ENCODE data around the gene MON1A. TPM values are rescaled to one million over a fixed set of nuclear protein-coding genes. Genes with fewer than 3 reads are reported as not detected.

MON1A gene, protein sequence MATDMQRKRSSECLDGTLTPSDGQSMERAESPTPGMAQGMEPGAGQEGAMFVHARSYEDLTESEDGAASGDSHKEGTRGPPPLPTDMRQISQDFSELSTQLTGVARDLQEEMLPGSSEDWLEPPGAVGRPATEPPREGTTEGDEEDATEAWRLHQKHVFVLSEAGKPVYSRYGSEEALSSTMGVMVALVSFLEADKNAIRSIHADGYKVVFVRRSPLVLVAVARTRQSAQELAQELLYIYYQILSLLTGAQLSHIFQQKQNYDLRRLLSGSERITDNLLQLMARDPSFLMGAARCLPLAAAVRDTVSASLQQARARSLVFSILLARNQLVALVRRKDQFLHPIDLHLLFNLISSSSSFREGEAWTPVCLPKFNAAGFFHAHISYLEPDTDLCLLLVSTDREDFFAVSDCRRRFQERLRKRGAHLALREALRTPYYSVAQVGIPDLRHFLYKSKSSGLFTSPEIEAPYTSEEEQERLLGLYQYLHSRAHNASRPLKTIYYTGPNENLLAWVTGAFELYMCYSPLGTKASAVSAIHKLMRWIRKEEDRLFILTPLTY
- total RNA-seq (2013; cell fraction: nucleolus; rRNA removed), result 4.3 and 4.7 TPM in 2 replicates
- 9.9 TPM in 2 replicates for total RNA-seq (2014; rRNA removed)
- total RNA-seq (2014; rRNA removed; fragmentation: Illumina TruSeq; extraction: Trizol), result 2.6 and 3.5 TPM in 2 replicates
- total RNA-seq (2021), result 9.0 and 10.3 TPM in 2 replicates
- 1.4 TPM for polyA plus RNA-seq (2011; ENCODE audit: low read depth)
- polyA plus RNA-seq (2011; rRNA removed), result 2.1 and 6.2 TPM in 2 replicates
- 9.8 and 14.4 TPM in 2 replicates for polyA plus RNA-seq (2011; cell fraction: cytosol; rRNA removed)
- polyA plus RNA-seq (2011; cell fraction: nucleus; rRNA removed), result 11.7 and 14.4 TPM in 2 replicates
- 3.3 and 4.2 TPM in 2 replicates for polyA plus RNA-seq (2012)
- polyA plus RNA-seq (2014; fragmentation: Illumina TruSeq; extraction: Trizol), result 0.98 and 4.0 TPM in 2 replicates
- polyA plus RNA-seq (2014; fragmentation: Nextera tagmentation; extraction: Ambion mirVana), result 1 to 10 TPM; 1.3 to 2.4 TPM
- 10.3 and 10.8 TPM in 2 replicates for polyA plus RNA-seq (2014; rRNA removed)
- polyA plus RNA-seq (2016; fragmentation: Nextera tagmentation; extraction: Ambion mirVana), result 10 to 100 TPM in 1 of 2 experiments, 1 to 10 TPM in 1; 9.2 to 10.5 TPM
- 4.0 and 5.8 TPM in 2 replicates for polyA minus RNA-seq (2011; rRNA and poly(A)+ RNA removed)
- 3.9 and 5.7 TPM in 2 replicates for polyA minus RNA-seq (2011; cell fraction: cytosol; rRNA and poly(A)+ RNA removed)
- 1.8 and 5.2 TPM in 2 replicates for polyA minus RNA-seq (2011; cell fraction: nucleus; rRNA and poly(A)+ RNA removed)
- Bru-seq, nascent RNA, result percentile 45 among the genes with signal in this experiment
- BruChase-seq, experiment 1, labeled RNA remaining after a 6-hour chase, result percentile 44 among the genes with signal in this experiment
- BruChase-seq, experiment 2, labeled RNA remaining after a 2-hour chase, result percentile 47 among the genes with signal in this experiment
- long read RNA-seq, experiment 1, transcript MON1A-201 (6 exons, 2,370 nt), result major isoform, 13 of 17 reads
- long read RNA-seq, experiment 1, partial matches to known transcripts, result 2 of 17 reads
- long read RNA-seq, experiment 1, other reads (novel, unspliced or antisense), result 1 of 17 reads
- long read RNA-seq, experiment 2, partial matches to known transcripts, result 2 of 5 reads
- long read RNA-seq, experiment 2, other reads (novel, unspliced or antisense), result 1 of 5 reads

- H3K79me2 ChIP-seq (ENCODE audit: control insufficient read depth, insufficient read depth, low read length), result no peaks in the 10 kb centered on the region
- H3K27ac ChIP-seq (ENCODE audit: control insufficient read depth, insufficient read depth), result peak within 1 kb of the TSS; percentile 75
- H4K20me1 ChIP-seq (ENCODE audit: control insufficient read depth, insufficient read depth), result no peaks in the 10 kb centered on the region
- intact Hi-C loops (cut with micrococcal nuclease; ENCODE audit: unreplicated experiment) (no loop called here), in situ Hi-C loops (cut with MboI) (no loop called here)
- no peaks in the 10 kb centered on the region for H3K27me3 ChIP-seq (replicated peaks in 1 of 2; ENCODE audit: control insufficient read depth in 2 of 2, insufficient read depth in 2 of 2, low read length in 1 of 2)
- ChIA-PET SMC1A (ENCODE audit: uncharacterized antibody, unreplicated experiment) (interaction anchor here (0.6 to 1.7 kb wide), 8 partner anchors 11 to 146 kb away, joined by 3 to 8 read pairs (median 3); partner anchors contain the start of gene INKA1), POLR2A (interaction anchor here (0.6 to 3.3 kb wide), 7 partner anchors 11 to 102 kb away, joined by 3 to 38 read pairs (median 4); partner anchors contain the start of gene RBM6), RAD21 (ENCODE audit: unreplicated experiment) (interaction anchor here (0.7 to 2.1 kb wide), 11 partner anchors 11 to 160 kb away, joined by 3 to 11 read pairs (median 4); partner anchors contain the start of genes INKA1, RBM5 and UBA7), CTCF (interaction anchor here (0.6 to 2.6 kb wide), 15 partner anchors 10 to 835 kb away, joined by 3 to 6 read pairs (median 3); partner anchors contain the start of genes RBM6 and USP4)
- DNase-seq (ENCODE audit: low read depth, low spot score), result peak; percentile 40
- no peak for FAIRE-seq
- peak within 1 kb of the TSS; percentile 99 for H2AFZ ChIP-seq (ENCODE audit: control insufficient read depth, low read depth, low read length)
- H3K4me2 ChIP-seq (ENCODE audit: control insufficient read depth, insufficient read depth), result peak within 1 kb of the TSS; percentile 94
- H3K9me3 ChIP-seq (replicated peaks; ENCODE audit: control insufficient read depth, insufficient read depth, low read length), result no peaks in the 10 kb centered on the region
- H3K4me3 ChIP-seq, result peak within 1 kb of the TSS; percentile 76
- H3K4me1 ChIP-seq (ENCODE audit: control insufficient read depth, insufficient read depth, low read length), result no peaks in the 10 kb centered on the region; the same call in 1 of the 2 replicates
- H3K36me3 ChIP-seq (ENCODE audit: control insufficient read depth in 2 of 2, insufficient read depth in 2 of 2, low read length in 1 of 2), result no peaks in the 10 kb centered on the region
- TSS peak; percentile 67 for BruUV-seq (replicated peaks)
- WGBS (ENCODE audit: insufficient coverage, insufficient replicate concordance, low lambda C conversion rate, missing lambda C conversion rate), result 2% methylated on average over 55 of the region's 56 CpGs
- peak; percentile 97 for ATAC-seq
- peak within 1 kb of the TSS; percentile 73 for H3K9ac ChIP-seq (ENCODE audit: control insufficient read depth, insufficient read depth, low read length)
- TF ChIP-seq RUNX3 (IDR thresholded peaks at IDR 0.05; ENCODE audit: low read length), result peak; percentile 50
- TF ChIP-seq NFYB (IDR thresholded peaks at IDR 0.05; ENCODE audit: insufficient read depth, low read depth, low read length), result no peak
- TF ChIP-seq CTCF (IDR thresholded peaks at IDR 0.05 in 2 of 3, conservative IDR thresholded peaks at IDR 0.05 in 1 of 3; ENCODE audit: control insufficient read depth in 2 of 3, extremely low read depth in 1 of 3, insufficient read depth in 1 of 3, low read depth in 3 of 3, low read length in 3 of 3), result peak; percentile 8 to 24 (median 16); a peak in 2 of 6 replicates
- TF ChIP-seq BMI1 (IDR thresholded peaks at IDR 0.05; ENCODE audit: borderline replicate concordance), result no peak
- TF ChIP-seq IKZF1 (conservative IDR thresholded peaks at IDR 0.05), result peak; percentile 87
- no peak for TF ChIP-seq NFIC (IDR thresholded peaks at IDR 0.05; ENCODE audit: low read depth, low read length)
- TF ChIP-seq, protein P1, sequence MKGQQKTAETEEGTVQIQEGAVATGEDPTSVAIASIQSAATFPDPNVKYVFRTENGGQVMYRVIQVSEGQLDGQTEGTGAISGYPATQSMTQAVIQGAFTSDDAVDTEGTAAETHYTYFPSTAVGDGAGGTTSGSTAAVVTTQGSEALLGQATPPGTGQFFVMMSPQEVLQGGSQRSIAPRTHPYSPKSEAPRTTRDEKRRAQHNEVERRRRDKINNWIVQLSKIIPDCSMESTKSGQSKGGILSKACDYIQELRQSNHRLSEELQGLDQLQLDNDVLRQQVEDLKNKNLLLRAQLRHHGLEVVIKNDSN (IDR thresholded peaks at IDR 0.05; ENCODE audit: borderline replicate concordance, extremely low read length, insufficient read depth, low read depth, low read length), result peak; percentile 79
- TF ChIP-seq HCFC1 (IDR thresholded peaks at IDR 0.05; ENCODE audit: low read length), result peak; percentile 87
- TF ChIP-seq, protein P2, sequence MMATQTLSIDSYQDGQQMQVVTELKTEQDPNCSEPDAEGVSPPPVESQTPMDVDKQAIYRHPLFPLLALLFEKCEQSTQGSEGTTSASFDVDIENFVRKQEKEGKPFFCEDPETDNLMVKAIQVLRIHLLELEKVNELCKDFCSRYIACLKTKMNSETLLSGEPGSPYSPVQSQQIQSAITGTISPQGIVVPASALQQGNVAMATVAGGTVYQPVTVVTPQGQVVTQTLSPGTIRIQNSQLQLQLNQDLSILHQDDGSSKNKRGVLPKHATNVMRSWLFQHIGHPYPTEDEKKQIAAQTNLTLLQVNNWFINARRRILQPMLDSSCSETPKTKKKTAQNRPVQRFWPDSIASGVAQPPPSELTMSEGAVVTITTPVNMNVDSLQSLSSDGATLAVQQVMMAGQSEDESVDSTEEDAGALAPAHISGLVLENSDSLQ (IDR thresholded peaks at IDR 0.05), result peak; percentile 32; the same call in 1 of the 2 replicates
- no peak for TF ChIP-seq STAT3 (IDR thresholded peaks at IDR 0.05; ENCODE audit: low read depth, low read length)
- peak; percentile 73 for TF ChIP-seq RAD51 (IDR thresholded peaks at IDR 0.05)
Measured at GRCh38 chr3:49929291-49930167, at the start of gene MON1A. Gene MON1A, minus strand, starts transcription at chr3:49929811. Its CDS starts 16,465 bp downstream, at chr3:49913346.
